ENCODE data around the gene ASXL2. TPM values are rescaled to one million over a fixed set of nuclear protein-coding genes. Genes with fewer than 3 reads are reported as not detected.

The ASXL2 gene
- total RNA-seq, 4 donors from 2014 or later = 22.9 to 27.6 (median 23.5) TPM

GRCh38 chr2:25688236-25688635 lies 190.1 kb downstream of the ASXL2 start:
- Histone ChIP-seq H3K9me3 (no peaks in the 10 kb centered on the region), H3K27me3 (no peaks in the 10 kb centered on the region), H3K4me3 (no peak overlapping the region), H3K4me1 (no peaks in the 10 kb centered on the region), H3K27ac (no peak overlapping the region), H3K36me3 (no peaks in the 10 kb centered on the region)
- no peak for TF ChIP-seq POLR2A (IDR thresholded peaks at IDR 0.05)
- no peak for TF ChIP-seq EP300 (IDR thresholded peaks at IDR 0.05)
- TF ChIP-seq CTCF (IDR thresholded peaks at IDR 0.05) = no peak
- 91% methylated on average over 6 of the region's 6 CpGs for WGBS
- no peak for DNase-seq (ENCODE audit: low spot score in 2 of 2)

- no peak overlapping the region for H3K4me3 ChIP-seq
- H3K27me3 ChIP-seq = peaks cover 2% of the 10 kb centered on the region
- DNase-seq (ENCODE audit: low spot score in 2 of 2) = no peak
- H3K9me3 ChIP-seq = no peaks in the 10 kb centered on the region
- WGBS = 90% methylated on average over 2 of the region's 2 CpGs
- H3K36me3 ChIP-seq = no peaks in the 10 kb centered on the region
- no peaks in the 10 kb centered on the region for H3K4me1 ChIP-seq
- TF ChIP-seq EP300 (IDR thresholded peaks at IDR 0.05) = no peak
- no peak for TF ChIP-seq CTCF (IDR thresholded peaks at IDR 0.05)
- no peak for TF ChIP-seq POLR2AphosphoS5 (IDR thresholded peaks at IDR 0.05)
- no peak for TF ChIP-seq POLR2A (IDR thresholded peaks at IDR 0.05)
- no peak overlapping the region for H3K27ac ChIP-seq
These were observed 192.5 kb downstream of the ASXL2 start for GRCh38 chr2:25685741-25686140.

GRCh38 chr2:25684577-25685473 lies 193.5 kb downstream of the ASXL2 start:
- Histone ChIP-seq H3K36me3 (no peaks in the 10 kb centered on the region), H3K9me3 (no peaks in the 10 kb centered on the region), H3K27ac (no peak overlapping the region), H3K4me1 (no peaks in the 10 kb centered on the region), H3K4me3 (no peak overlapping the region), H3K27me3 (peaks cover 2% of the 10 kb centered on the region)
- no peak for DNase-seq (ENCODE audit: low spot score in 2 of 2)
- 75% methylated on average over 20 of the region's 20 CpGs for whole genome bisulfite sequencing
- TF ChIP-seq POLR2A (IDR thresholded peaks at IDR 0.05) (no peak), CTCF (IDR thresholded peaks at IDR 0.05) (no peak), EP300 (IDR thresholded peaks at IDR 0.05) (no peak), POLR2AphosphoS5 (IDR thresholded peaks at IDR 0.05) (no peak)

Other genes with a start within 250 kb of the ASXL2 start
- gene DTNB, start 204.9 kb downstream of the ASXL2 start, total RNA-seq = 10 to 100 TPM; 11.8 to 40.1 (median 24.1) TPM
- 1 to 10 TPM; 3.2 to 5.8 (median 4.7) TPM for gene KIF3C, start 104.0 kb upstream of the ASXL2 start, total RNA-seq
- gene RAB10, start 155.6 kb upstream of the ASXL2 start, total RNA-seq = 100 to 1,000 TPM; 145 to 171 (median 165) TPM

Data from suprapubic skin (tissue), 4 donors.